ENCODE results near the gene PEX14. TPM values are rescaled to one million over a fixed set of nuclear protein-coding genes. Genes with fewer than 3 reads are reported as not detected.

PEX14 gene
- polyA plus RNA-seq, 1 donor (not counting 4 experiments of a cell fraction or from before 2014, with no cell fraction given), result 8.4 TPM

GRCh38 chr1:10450836-10451235 lies 23.9 kb upstream of the PEX14 start:
- FAIRE-seq (no peak), DNase-seq (ENCODE audit: low read depth, low spot score) (no peak)
- H2AFZ ChIP-seq (ENCODE audit: control insufficient read depth, low read length), result no peak overlapping the region
- H3K4me2 ChIP-seq (ENCODE audit: control insufficient read depth, extremely low read depth, insufficient read depth, low read depth, low read length), result peak overlapping the region; percentile 75
- no peak for TF ChIP-seq CTCF (optimal IDR thresholded peaks at IDR 0.05 in 1 of 3, IDR thresholded peaks at IDR 0.05 in 1 of 3, conservative IDR thresholded peaks at IDR 0.05 in 1 of 3; ENCODE audit: extremely low read depth in 1 of 3, insufficient read depth in 2 of 3, low read length in 3 of 3)
- no peak for TF ChIP-seq EZH2 (IDR thresholded peaks at IDR 0.05; ENCODE audit: low read length)
- no peak overlapping the region for H3K27ac ChIP-seq (ENCODE audit: control insufficient read depth, insufficient read depth, low read length)
- dilution Hi-C loops (cut with MboI; ENCODE audit: extremely low pct_ligation_motif_present, low sequenced_read_pairs), result no loop called here
- no peaks in the 10 kb centered on the region for H3K9me3 ChIP-seq (ENCODE audit: control insufficient read depth, low read depth, low read length)
- H3K36me3 ChIP-seq (ENCODE audit: control insufficient read depth in 2 of 2, extremely low read depth in 1 of 2, insufficient read depth in 2 of 2, low read length in 2 of 2), result no peaks in the 10 kb centered on the region
- peaks cover 12% of the 10 kb centered on the region for H3K4me1 ChIP-seq (ENCODE audit: control insufficient read depth, extremely low read depth, insufficient read depth, low read length)
- no peak overlapping the region for H3K9ac ChIP-seq (ENCODE audit: control insufficient read depth, extremely low read depth, insufficient read depth, low read length)
- no peaks in the 10 kb centered on the region for H3K27me3 ChIP-seq (ENCODE audit: control insufficient read depth, extremely low read depth, insufficient read depth, low read length)
- no peaks in the 10 kb centered on the region for H4K20me1 ChIP-seq (ENCODE audit: control insufficient read depth, extremely low read depth, insufficient read depth, low read length)
- H3K4me3 ChIP-seq (ENCODE audit: control insufficient read depth in 2 of 3, extremely low read depth in 1 of 3, insufficient read depth in 2 of 3, low read depth in 1 of 3, low read length in 3 of 3), result no peak overlapping the region
- H3K9me1 ChIP-seq (ENCODE audit: control insufficient read depth, extremely low read depth, insufficient read depth, low read length), result no peaks in the 10 kb centered on the region
- no peaks in the 10 kb centered on the region for H3K79me2 ChIP-seq (ENCODE audit: control insufficient read depth, insufficient read depth, low read length)

- DNase-seq (ENCODE audit: low read depth, low spot score), result no peak
- TF ChIP-seq EZH2 (IDR thresholded peaks at IDR 0.05; ENCODE audit: low read length) (no peak), CTCF (optimal IDR thresholded peaks at IDR 0.05 in 1 of 3, IDR thresholded peaks at IDR 0.05 in 1 of 3, conservative IDR thresholded peaks at IDR 0.05 in 1 of 3; ENCODE audit: extremely low read depth in 1 of 3, insufficient read depth in 2 of 3, low read length in 3 of 3) (no peak)
- Histone ChIP-seq H3K9ac (ENCODE audit: control insufficient read depth, extremely low read depth, insufficient read depth, low read length) (peak overlapping the region; percentile 9), H3K4me1 (ENCODE audit: control insufficient read depth, extremely low read depth, insufficient read depth, low read length) (peaks cover 16% of the 10 kb centered on the region), H4K20me1 (ENCODE audit: control insufficient read depth, extremely low read depth, insufficient read depth, low read length) (no peaks in the 10 kb centered on the region), H3K9me1 (ENCODE audit: control insufficient read depth, extremely low read depth, insufficient read depth, low read length) (no peaks in the 10 kb centered on the region), H3K79me2 (ENCODE audit: control insufficient read depth, insufficient read depth, low read length) (no peaks in the 10 kb centered on the region), H3K27me3 (ENCODE audit: control insufficient read depth, extremely low read depth, insufficient read depth, low read length) (no peaks in the 10 kb centered on the region), H3K27ac (ENCODE audit: control insufficient read depth, insufficient read depth, low read length) (no peak overlapping the region), H2AFZ (ENCODE audit: control insufficient read depth, low read length) (peak overlapping the region; percentile 6), H3K4me2 (ENCODE audit: control insufficient read depth, extremely low read depth, insufficient read depth, low read depth, low read length) (peak overlapping the region; percentile 75), H3K36me3 (ENCODE audit: control insufficient read depth in 2 of 2, extremely low read depth in 1 of 2, insufficient read depth in 2 of 2, low read length in 2 of 2) (no peaks in the 10 kb centered on the region), H3K4me3 (ENCODE audit: control insufficient read depth in 2 of 3, extremely low read depth in 1 of 3, insufficient read depth in 2 of 3, low read depth in 1 of 3, low read length in 3 of 3) (peak overlapping the region in 1 of 3 experiments; percentile 43), H3K9me3 (ENCODE audit: control insufficient read depth, low read depth, low read length) (no peaks in the 10 kb centered on the region)
- no peak for FAIRE-seq
- dilution Hi-C loops (cut with MboI; ENCODE audit: extremely low pct_ligation_motif_present, low sequenced_read_pairs), result no loop called here
Measured at GRCh38 chr1:10451287-10451686, 23.5 kb upstream of the PEX14 start.

Measured in keratinocyte (primary cell).